ENCODE results near the gene QSER1. TPM values are rescaled to one million over a fixed set of nuclear protein-coding genes. Genes with fewer than 3 reads are reported as not detected.
A peak's percentile ranks its signal among the peaks of the same experiment; 100 is the strongest.

Gene QSER1
- total RNA-seq, 1 experiment from 2014 or later: 48.0 TPM

- Histone ChIP-seq H3K4me2 (ENCODE audit: low read length) (no peak overlapping the region), H3K9ac (ENCODE audit: low read length) (no peak overlapping the region), H3K27ac (ENCODE audit: low read depth, low read length) (no peak overlapping the region), H3K4me1 (ENCODE audit: control insufficient read depth in 1 of 2, insufficient read depth in 2 of 2, low read length in 2 of 2) (no peaks in the 10 kb centered on the region), H3K36me3 (ENCODE audit: control insufficient read depth in 1 of 2, insufficient read depth in 2 of 2, low read length in 2 of 2) (peaks cover 10 to 19% of the 10 kb centered on the region in 2 experiments; a peak in 3 of 4 replicates), H3K9me3 (ENCODE audit: control insufficient read depth in 1 of 2, insufficient read depth in 1 of 2, low read depth in 1 of 2, low read length in 2 of 2) (no peaks in the 10 kb centered on the region), H3K9me2 (ENCODE audit: insufficient read depth) (no peaks in the 10 kb centered on the region), H4K20me1 (ENCODE audit: insufficient read depth) (no peaks in the 10 kb centered on the region), H3K4me3 (replicated peaks in 1 of 2; ENCODE audit: low read depth in 1 of 2, low read length in 2 of 2) (no peak overlapping the region), H3K79me2 (ENCODE audit: insufficient read depth, low read length) (peaks cover 37% of the 10 kb centered on the region), H2AFZ (ENCODE audit: low read depth, low read length, poor library complexity, severe bottlenecking) (no peak overlapping the region), H3K27me3 (ENCODE audit: insufficient read depth, low read length) (no peaks in the 10 kb centered on the region)
- ATAC-seq (no peak), DNase-seq (ENCODE audit: low read depth, low spot score) (no peak)
- RAD21 ChIA-PET (ENCODE audit: low non-redundant PET in 1 of 2, low total read pairs in 2 of 2, uncharacterized antibody in 2 of 2, unreplicated experiment in 2 of 2): no interaction called here
- TF ChIP-seq SP1 (IDR thresholded peaks at IDR 0.05; ENCODE audit: low read depth): no peak
- TF ChIP-seq, protein P1, sequence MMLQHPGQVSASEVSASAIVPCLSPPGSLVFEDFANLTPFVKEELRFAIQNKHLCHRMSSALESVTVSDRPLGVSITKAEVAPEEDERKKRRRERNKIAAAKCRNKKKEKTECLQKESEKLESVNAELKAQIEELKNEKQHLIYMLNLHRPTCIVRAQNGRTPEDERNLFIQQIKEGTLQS (IDR thresholded peaks at IDR 0.05): no peak
- no peak for TF ChIP-seq EZH2phosphoT487 (IDR thresholded peaks at IDR 0.05; ENCODE audit: borderline replicate concordance)
- TF ChIP-seq YY1 (IDR thresholded peaks at IDR 0.05; ENCODE audit: extremely low read depth, insufficient replicate concordance, low read depth, low read length): no peak
- no peak for TF ChIP-seq EZH2 (IDR thresholded peaks at IDR 0.05)
- TF ChIP-seq CBX3 (IDR thresholded peaks at IDR 0.05; ENCODE audit: low read depth): no peak
- no peak for TF ChIP-seq SRF (IDR thresholded peaks at IDR 0.05; ENCODE audit: low read depth)
- no peak for TF ChIP-seq TCF7L2 (IDR thresholded peaks at IDR 0.05; ENCODE audit: borderline replicate concordance, extremely low read depth, insufficient read depth, insufficient read length)
- intact Hi-C loops (cut with micrococcal nuclease): no loop called here
- CTCF ChIA-PET: no interaction called here
- no TSS peak for BruUV-seq (replicated peaks)
- POLR2A ChIA-PET: no interaction called here
Measured at GRCh38 chr11:32953700-32954099, 61.1 kb downstream of the QSER1 start.

- H3K27ac ChIP-seq (ENCODE audit: low read depth, low read length): no peak overlapping the region
- H4K20me1 ChIP-seq (ENCODE audit: insufficient read depth): no peaks in the 10 kb centered on the region
- ChIA-PET RAD21 (ENCODE audit: low non-redundant PET in 1 of 2, low total read pairs in 2 of 2, uncharacterized antibody in 2 of 2, unreplicated experiment in 2 of 2) (no interaction called here), POLR2A (no interaction called here), CTCF (interaction anchor here (2.7 kb wide), 1 partner anchor 105 kb away, joined by 18 read pairs; no protein-coding TSS in a partner anchor)
- BruUV-seq (replicated peaks): no TSS peak
- no peaks in the 10 kb centered on the region for H3K9me3 ChIP-seq (ENCODE audit: control insufficient read depth in 1 of 2, insufficient read depth in 1 of 2, low read depth in 1 of 2, low read length in 2 of 2)
- peaks cover 15 to 26% of the 10 kb centered on the region in 2 experiments; a peak in 3 of 4 replicates for H3K36me3 ChIP-seq (ENCODE audit: control insufficient read depth in 1 of 2, insufficient read depth in 2 of 2, low read length in 2 of 2)
- no peak overlapping the region for H2AFZ ChIP-seq (ENCODE audit: low read depth, low read length, poor library complexity, severe bottlenecking)
- no peaks in the 10 kb centered on the region for H3K9me2 ChIP-seq (ENCODE audit: insufficient read depth)
- no peaks in the 10 kb centered on the region; the same call in 1 of the 2 replicates for H3K79me2 ChIP-seq (ENCODE audit: insufficient read depth, low read length)
- intact Hi-C loops (cut with micrococcal nuclease): loop anchor here (1.0 to 10.0 kb wide), 2 partner anchors 105 to 364 kb away; no protein-coding TSS in a partner anchor
- H3K9ac ChIP-seq (ENCODE audit: low read length): no peak overlapping the region
- H3K4me3 ChIP-seq (replicated peaks in 1 of 2; ENCODE audit: low read depth in 1 of 2, low read length in 2 of 2): no peak overlapping the region
- peak; percentile 28 for DNase-seq (ENCODE audit: low read depth, low spot score)
- TF ChIP-seq CEBPB (IDR thresholded peaks at IDR 0.05; ENCODE audit: low read depth) (no peak), FOSL1 (IDR thresholded peaks at IDR 0.05; ENCODE audit: low read depth) (no peak), ZFX (IDR thresholded peaks at IDR 0.05) (no peak), EZH2 (IDR thresholded peaks at IDR 0.05) (no peak), SP1 (IDR thresholded peaks at IDR 0.05; ENCODE audit: low read depth) (no peak), JUND (IDR thresholded peaks at IDR 0.05) (no peak), CBX3 (IDR thresholded peaks at IDR 0.05; ENCODE audit: low read depth) (no peak), ZNF274 (IDR thresholded peaks at IDR 0.05; ENCODE audit: low read depth, low read length) (no peak), SIN3A (IDR thresholded peaks at IDR 0.05; ENCODE audit: low read depth) (no peak), RAD21 (IDR thresholded peaks at IDR 0.05; ENCODE audit: low read depth) (peak; percentile 82), POLR2AphosphoS5 (IDR thresholded peaks at IDR 0.05; ENCODE audit: low read depth, low read length) (no peak), SRF (IDR thresholded peaks at IDR 0.05; ENCODE audit: low read depth) (no peak), CTCF (IDR thresholded peaks at IDR 0.05 in 2 of 3, conservative IDR thresholded peaks at IDR 0.05 in 1 of 3; ENCODE audit: borderline replicate concordance in 1 of 3, insufficient read depth in 1 of 3, low read depth in 2 of 3, low read length in 2 of 3) (peak; percentile 49 to 72 (median 64))
- TF ChIP-seq, protein P1 (IDR thresholded peaks at IDR 0.05): no peak
- H3K27me3 ChIP-seq (ENCODE audit: insufficient read depth, low read length): no peaks in the 10 kb centered on the region
- no peak overlapping the region for H3K4me2 ChIP-seq (ENCODE audit: low read length)
- no peaks in the 10 kb centered on the region for H3K4me1 ChIP-seq (ENCODE audit: control insufficient read depth in 1 of 2, insufficient read depth in 2 of 2, low read length in 2 of 2)
- ATAC-seq: no peak
Measured at GRCh38 chr11:32960553-32961164, 68.0 kb downstream of the QSER1 start.
